SJSA1 (cell line): ENCODE results near the gene MAP6. TPM values are rescaled to one million over a fixed set of nuclear protein-coding genes. Genes with fewer than 3 reads are reported as not detected.

Source experiments
- DNase-seq, 2 experiments: peaks; one replicate each; pipeline ENCODE4 v3.0.0-alpha.2; 2015 to 2020; ENCODE audit warnings: low spot score in 2 of 2, low read depth in 1 of 2
- H3K27ac ChIP-seq: fragments of 250-450 bp; sonication (Bioruptor Pico); 2 replicates; pipeline ENCODE4 v1.5.1; 2020; ENCODE audit warnings: mild to moderate bottlenecking, moderate library complexity
- H3K27me3 ChIP-seq: fragments of 250-450 bp; sonication (Bioruptor Pico); replicated peaks from 2 replicates; pipeline ENCODE4 v1.5.1; 2020; ENCODE audit warnings: mild to moderate bottlenecking, moderate library complexity
- H3K36me3 ChIP-seq: fragments of 250-450 bp; sonication (Bioruptor Pico); 2 replicates; pipeline ENCODE4 v1.5.1; 2020; ENCODE audit warnings: mild to moderate bottlenecking
- H3K4me1 ChIP-seq: fragments of 250-450 bp; sonication (Bioruptor Pico); replicated peaks from 2 replicates; pipeline ENCODE4 v1.6.1; 2021; ENCODE audit warnings: mild to moderate bottlenecking
- H3K4me3 ChIP-seq: fragments of 250-450 bp; sonication (Bioruptor Pico); 2 replicates; pipeline ENCODE4 v1.5.1; 2020; ENCODE audit warnings: mild to moderate bottlenecking
- H3K9me3 ChIP-seq: fragments of 250-450 bp; sonication (Bioruptor Pico); replicated peaks from 2 replicates; pipeline ENCODE4 v1.5.1; 2020; ENCODE audit warnings: mild to moderate bottlenecking
- total RNA-seq: library from RNA; depleted of rRNA; stranded (reverse); fragments of >200 nt; shearing (Covaris generic); gene quantifications from 2 replicates; pipeline ENCODE4 v1.2.3, GENCODE V29; 2014

The MAP6 gene
- total RNA-seq, 1 experiment from 2014 or later, result 0.13 TPM

GRCh38 chr11:75562836-75563484 is 105.9 kb downstream of the MAP6 start:
- Histone ChIP-seq H3K27ac (peak overlapping the region; percentile 94), H3K27me3 (no peaks in the 10 kb centered on the region), H3K9me3 (no peaks in the 10 kb centered on the region), H3K4me3 (peak overlapping the region; percentile 78), H3K36me3 (peaks cover 56% of the 10 kb centered on the region), H3K4me1 (peaks cover 50% of the 10 kb centered on the region)
- peak; percentile 50 to 73 for DNase-seq

- Histone ChIP-seq H3K27ac (peak within 1 kb of the TSS; percentile 94), H3K4me3 (peak within 1 kb of the TSS; percentile 78), H3K4me1 (peaks cover 56% of the 10 kb centered on the region), H3K36me3 (peaks cover 49% of the 10 kb centered on the region), H3K27me3 (no peaks in the 10 kb centered on the region), H3K9me3 (no peaks in the 10 kb centered on the region)
- peak; percentile 63 to 81 for DNase-seq
Observed at GRCh38 chr11:75562048-75562835, 106.6 kb downstream of the MAP6 start, which contains the start of gene SERPINH1. SERPINH1 (plus strand) TSS chr11:75562253; CDS start chr11:75566350, 4,097 bp downstream.

GRCh38 chr11:75561426-75562047 is 107.3 kb downstream of the MAP6 start:
- DNase-seq, result no peak
- Histone ChIP-seq H3K4me3 (peak overlapping the region; percentile 78), H3K9me3 (no peaks in the 10 kb centered on the region), H3K27ac (peak overlapping the region; percentile 94), H3K36me3 (peaks cover 42% of the 10 kb centered on the region), H3K27me3 (no peaks in the 10 kb centered on the region), H3K4me1 (peaks cover 53% of the 10 kb centered on the region)

GRCh38 chr11:75560644-75561043 is 108.2 kb downstream of the MAP6 start:
- no peak overlapping the region for H3K4me3 ChIP-seq
- no peaks in the 10 kb centered on the region for H3K9me3 ChIP-seq
- no peaks in the 10 kb centered on the region for H3K27me3 ChIP-seq
- H3K27ac ChIP-seq, result no peak overlapping the region
- H3K36me3 ChIP-seq, result peaks cover 33% of the 10 kb centered on the region
- H3K4me1 ChIP-seq, result peaks cover 46% of the 10 kb centered on the region
- no peak for DNase-seq

GRCh38 chr11:75558939-75559843 is 109.6 kb downstream of the MAP6 start:
- Histone ChIP-seq H3K9me3 (no peaks in the 10 kb centered on the region), H3K27ac (peak overlapping the region; percentile 59), H3K27me3 (no peaks in the 10 kb centered on the region), H3K36me3 (peaks cover 21% of the 10 kb centered on the region), H3K4me3 (no peak overlapping the region), H3K4me1 (peaks cover 39% of the 10 kb centered on the region)
- DNase-seq, result peak in 1 of 2 experiments; percentile 60

- H3K27me3 ChIP-seq, result no peaks in the 10 kb centered on the region
- peak overlapping the region; percentile 59 for H3K27ac ChIP-seq
- H3K9me3 ChIP-seq, result no peaks in the 10 kb centered on the region
- H3K4me3 ChIP-seq, result no peak overlapping the region
- peak; percentile 45 to 61 for DNase-seq
- peaks cover 45% of the 10 kb centered on the region for H3K4me1 ChIP-seq
- peaks cover 8% of the 10 kb centered on the region for H3K36me3 ChIP-seq
Observed at GRCh38 chr11:75557666-75558494, 111.0 kb downstream of the MAP6 start.

GRCh38 chr11:75556275-75556674 is 112.6 kb downstream of the MAP6 start:
- DNase-seq, result no peak
- Histone ChIP-seq H3K9me3 (no peaks in the 10 kb centered on the region), H3K27ac (no peak overlapping the region), H3K4me3 (no peak overlapping the region), H3K27me3 (no peaks in the 10 kb centered on the region), H3K4me1 (peaks cover 39% of the 10 kb centered on the region), H3K36me3 (no peaks in the 10 kb centered on the region)

GRCh38 chr11:75555079-75555811 is 113.6 kb downstream of the MAP6 start:
- no peak for DNase-seq
- H3K4me1 ChIP-seq, result peaks cover 39% of the 10 kb centered on the region
- no peaks in the 10 kb centered on the region for H3K27me3 ChIP-seq
- no peaks in the 10 kb centered on the region for H3K36me3 ChIP-seq
- no peaks in the 10 kb centered on the region for H3K9me3 ChIP-seq
- no peak overlapping the region for H3K27ac ChIP-seq
- no peak overlapping the region for H3K4me3 ChIP-seq

- Histone ChIP-seq H3K27ac (no peak overlapping the region), H3K27me3 (no peaks in the 10 kb centered on the region), H3K4me3 (no peak overlapping the region), H3K4me1 (peaks cover 35% of the 10 kb centered on the region), H3K36me3 (no peaks in the 10 kb centered on the region), H3K9me3 (no peaks in the 10 kb centered on the region)
- peak; percentile 78 to 81 for DNase-seq
Observed at GRCh38 chr11:75554258-75555022, 114.4 kb downstream of the MAP6 start.

- Histone ChIP-seq H3K9me3 (no peaks in the 10 kb centered on the region), H3K27me3 (no peaks in the 10 kb centered on the region), H3K27ac (no peak overlapping the region), H3K4me1 (peaks cover 29% of the 10 kb centered on the region), H3K4me3 (no peak overlapping the region), H3K36me3 (no peaks in the 10 kb centered on the region)
- DNase-seq, result no peak
Observed at GRCh38 chr11:75553889-75554257, 115.0 kb downstream of the MAP6 start.

GRCh38 chr11:75553182-75553581 is 115.7 kb downstream of the MAP6 start:
- no peak for DNase-seq
- Histone ChIP-seq H3K9me3 (no peaks in the 10 kb centered on the region), H3K4me1 (peaks cover 23% of the 10 kb centered on the region), H3K36me3 (no peaks in the 10 kb centered on the region), H3K27me3 (no peaks in the 10 kb centered on the region), H3K4me3 (no peak overlapping the region), H3K27ac (no peak overlapping the region)
